H7 (cell line): Measurements from ENCODE around the gene CNIH2. TPM values are rescaled to one million over a fixed set of nuclear protein-coding genes. Genes with fewer than 3 reads are reported as not detected.
"Not testable (repeated sequence)": the region's sequence is repeated elsewhere in the genome, so short reads cannot be mapped to it uniquely, and the experiment has no call there.

Experiments used
- DNase-seq: peaks from one replicate; pipeline ENCODE4 v3.0.0; 2012
- H3K27me3 ChIP-seq: 2 replicates; pipeline ENCODE4 v1.6.0; 2011; ENCODE audit warnings: mild to moderate bottlenecking, low read length; ENCODE audit not compliant: control insufficient read depth, insufficient read depth
- H3K36me3 ChIP-seq: replicated peaks from 2 replicates; pipeline ENCODE4 v1.5.1; 2011; ENCODE audit warnings: low read length; ENCODE audit not compliant: control insufficient read depth, insufficient read depth
- H3K4me3 ChIP-seq: 2 replicates; pipeline ENCODE4 v1.5.1; 2011; ENCODE audit warnings: low read depth, mild to moderate bottlenecking, control low read depth, low read length, moderate library complexity; ENCODE audit not compliant: insufficient read depth
- total RNA-seq: library from RNA; depleted of rRNA; stranded (reverse); fragments of >200 nt; shearing (Covaris generic); gene quantifications from 2 replicates; pipeline ENCODE4 v1.2.3, GENCODE V29; 2014

CNIH2 gene
- total RNA-seq, 1 experiment from 2014 or later = 12.0 TPM

- DNase-seq = no peak
- no peak overlapping the region for H3K4me3 ChIP-seq
- H3K36me3 ChIP-seq = no peaks in the 10 kb centered on the region; the same call in 1 of the 2 replicates
- H3K27me3 ChIP-seq = no peaks in the 10 kb centered on the region
Observed at GRCh38 chr11:66243782-66244535, 34.0 kb upstream of the CNIH2 start.

- H3K36me3 ChIP-seq = no peaks in the 10 kb centered on the region; the same call in 1 of the 2 replicates
- no peak for DNase-seq
- H3K4me3 ChIP-seq = no peak overlapping the region
- no peaks in the 10 kb centered on the region for H3K27me3 ChIP-seq
Observed at GRCh38 chr11:66247295-66247694, 30.7 kb upstream of the CNIH2 start.

- Histone ChIP-seq H3K36me3 (no peaks in the 10 kb centered on the region; the same call in 1 of the 2 replicates), H3K4me3 (no peak overlapping the region), H3K27me3 (no peaks in the 10 kb centered on the region)
- DNase-seq = no peak
Observed at GRCh38 chr11:66247801-66248200, 30.2 kb upstream of the CNIH2 start.

- DNase-seq = no peak
- Histone ChIP-seq H3K4me3 (no peak overlapping the region), H3K36me3 (no peaks in the 10 kb centered on the region), H3K27me3 (no peaks in the 10 kb centered on the region)
Observed at GRCh38 chr11:66248903-66249302, 29.1 kb upstream of the CNIH2 start.

- Histone ChIP-seq H3K36me3 (no peaks in the 10 kb centered on the region), H3K4me3 (no peak overlapping the region), H3K27me3 (no peaks in the 10 kb centered on the region)
- DNase-seq = no peak
Observed at GRCh38 chr11:66251809-66252208, 26.2 kb upstream of the CNIH2 start.

GRCh38 chr11:66253081-66253480, 24.9 kb upstream of the CNIH2 start:
- H3K27me3 ChIP-seq, DNase-seq, H3K4me3 ChIP-seq, H3K36me3 ChIP-seq: not testable (repeated sequence)

- no peak for DNase-seq
- H3K36me3 ChIP-seq = peaks cover 18% of the 10 kb centered on the region
- H3K4me3 ChIP-seq = peak overlapping the region; percentile 94
- no peaks in the 10 kb centered on the region for H3K27me3 ChIP-seq
Observed at GRCh38 chr11:66258473-66258893, 19.5 kb upstream of the CNIH2 start.

- peaks cover 19% of the 10 kb centered on the region for H3K36me3 ChIP-seq
- H3K27me3 ChIP-seq = no peaks in the 10 kb centered on the region
- no peak for DNase-seq
- no peak overlapping the region for H3K4me3 ChIP-seq
Observed at GRCh38 chr11:66259225-66259624, 18.8 kb upstream of the CNIH2 start.

- no peaks in the 10 kb centered on the region for H3K27me3 ChIP-seq
- DNase-seq = no peak
- H3K4me3 ChIP-seq = no peak overlapping the region
- peaks cover 22% of the 10 kb centered on the region for H3K36me3 ChIP-seq
Observed at GRCh38 chr11:66259956-66260355, 18.0 kb upstream of the CNIH2 start.

- Histone ChIP-seq H3K36me3 (peaks cover 22% of the 10 kb centered on the region), H3K27me3 (no peaks in the 10 kb centered on the region), H3K4me3 (no peak overlapping the region)
- no peak for DNase-seq
Observed at GRCh38 chr11:66261578-66261977, 16.4 kb upstream of the CNIH2 start.

GRCh38 chr11:66262191-66262590, 15.8 kb upstream of the CNIH2 start:
- DNase-seq = no peak
- Histone ChIP-seq H3K4me3 (no peak overlapping the region), H3K36me3 (peaks cover 22% of the 10 kb centered on the region), H3K27me3 (no peaks in the 10 kb centered on the region)

GRCh38 chr11:66262696-66263095, 15.3 kb upstream of the CNIH2 start:
- DNase-seq = no peak
- H3K4me3 ChIP-seq = no peak overlapping the region
- H3K36me3 ChIP-seq = peaks cover 22% of the 10 kb centered on the region
- no peaks in the 10 kb centered on the region for H3K27me3 ChIP-seq

GRCh38 chr11:66263231-66263630, 14.7 kb upstream of the CNIH2 start:
- H3K4me3 ChIP-seq = no peak overlapping the region
- H3K36me3 ChIP-seq = peaks cover 22% of the 10 kb centered on the region
- no peaks in the 10 kb centered on the region for H3K27me3 ChIP-seq
- DNase-seq = no peak

- H3K4me3 ChIP-seq = no peak overlapping the region
- peaks cover 22% of the 10 kb centered on the region for H3K36me3 ChIP-seq
- DNase-seq = no peak
- no peaks in the 10 kb centered on the region for H3K27me3 ChIP-seq
Observed at GRCh38 chr11:66263785-66264184, 14.2 kb upstream of the CNIH2 start.

- DNase-seq = no peak
- Histone ChIP-seq H3K27me3 (no peaks in the 10 kb centered on the region), H3K4me3 (no peak overlapping the region), H3K36me3 (peaks cover 21% of the 10 kb centered on the region)
Observed at GRCh38 chr11:66264383-66264782, 13.6 kb upstream of the CNIH2 start.
